Breast epithelium (tissue), 3 donors: ENCODE data around the gene PTPN11.

Experiments
- CTCF ChIP-seq, 3 donors: fragments of 450-650 bp; IDR thresholded peaks; one replicate each; pipeline ENCODE4 v1.5.1; 2016 to 2017; ENCODE audit warnings: antibody characterized with exemption in 3 of 3, mild to moderate bottlenecking in 3 of 3, moderate library complexity in 3 of 3
- POLR2A ChIP-seq: fragments of 450-650 bp; IDR thresholded peaks from one replicate; pipeline ENCODE4 v1.6.1; 2016; ENCODE audit warnings: antibody characterized with exemption, mild to moderate bottlenecking, moderate library complexity
- POLR2AphosphoS5 ChIP-seq, 3 donors: sonication (generic); formaldehyde crosslinking; IDR thresholded peaks; one replicate each; pipeline ENCODE4 v1.6.1; 2017; ENCODE audit warnings: antibody characterized with exemption in 3 of 3

GRCh38 chr12:112514926-112515642, 96.3 kb downstream of the PTPN11 start:
- TF ChIP-seq POLR2A = no peak
- TF ChIP-seq CTCF (IDR thresholded peaks at IDR 0.05) = no peak
- no peak for TF ChIP-seq POLR2AphosphoS5 (IDR thresholded peaks at IDR 0.05)
